GM08714 (cell line): ENCODE results near the gene TSNAXIP1.

Experiments used
- H3K4me3 ChIP-seq: fragments of 200-500 bp; sonication (Bioruptor generic); 2 replicates; pipeline ENCODE4 v1.5.1; 2014; ENCODE audit warnings: mild to moderate bottlenecking, low read length, inconsistent platforms
- ZNF274 ChIP-seq: IDR thresholded peaks from 2 replicates; pipeline ENCODE4 v1.6.1; 2012; ENCODE audit warnings: mild to moderate bottlenecking, low read depth, low read length

Gene TSNAXIP1

DNA sequence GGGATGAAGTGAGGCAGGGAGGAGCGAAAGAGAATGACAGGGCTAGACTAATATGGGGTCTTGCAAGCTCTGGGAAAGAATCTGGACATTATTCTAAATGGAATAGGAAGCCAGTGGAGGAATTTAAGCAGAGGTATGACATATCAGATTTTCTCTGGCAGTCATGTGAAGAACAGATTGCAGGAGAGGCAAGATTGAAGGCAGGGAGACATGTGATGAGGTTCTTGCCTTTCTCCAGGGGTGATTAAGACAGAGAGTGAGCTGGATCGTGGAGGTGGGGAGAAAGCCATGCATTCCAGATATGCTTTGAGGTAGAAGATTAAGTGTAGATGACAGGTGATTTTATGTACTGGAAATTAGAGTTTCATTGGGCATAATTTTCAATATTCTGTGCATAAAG is 31.1 kb downstream of the TSNAXIP1 start:
- TF ChIP-seq ZNF274 = no peak
- no peak overlapping the region for H3K4me3 ChIP-seq

DNA sequence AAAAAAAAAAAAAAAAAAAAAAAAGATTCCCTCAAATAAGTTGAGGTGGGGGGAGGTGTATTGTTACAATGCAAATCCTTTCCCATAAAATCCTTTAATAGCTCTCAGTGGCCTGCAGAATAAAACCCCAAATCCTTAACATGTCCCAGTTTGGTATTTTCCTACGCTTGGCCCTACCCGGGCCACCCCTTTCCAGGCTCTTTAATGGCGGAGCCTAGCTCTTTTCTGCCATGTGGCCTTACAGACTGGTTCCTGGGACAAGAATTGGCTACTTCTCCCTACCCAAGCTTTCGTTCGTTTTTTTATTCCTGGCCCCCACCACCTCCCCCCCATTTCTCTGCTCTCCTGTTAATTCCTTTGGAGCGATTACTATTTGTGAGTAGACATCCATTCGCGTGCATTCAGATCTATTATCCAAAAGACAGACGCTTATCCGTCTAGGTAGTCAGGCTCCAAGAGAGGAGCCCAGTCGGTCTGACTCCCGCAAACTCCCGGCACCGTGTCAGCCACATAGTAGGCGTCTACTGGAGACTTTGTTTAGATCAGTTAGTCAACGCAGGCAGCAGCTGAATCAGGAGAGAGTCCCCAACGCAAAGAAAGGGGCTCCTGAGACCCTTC is 34.6 kb downstream of the TSNAXIP1 start:
- H3K4me3 ChIP-seq = no peak overlapping the region; the same call in 1 of the 2 replicates
- TF ChIP-seq ZNF274 = no peak

DNA sequence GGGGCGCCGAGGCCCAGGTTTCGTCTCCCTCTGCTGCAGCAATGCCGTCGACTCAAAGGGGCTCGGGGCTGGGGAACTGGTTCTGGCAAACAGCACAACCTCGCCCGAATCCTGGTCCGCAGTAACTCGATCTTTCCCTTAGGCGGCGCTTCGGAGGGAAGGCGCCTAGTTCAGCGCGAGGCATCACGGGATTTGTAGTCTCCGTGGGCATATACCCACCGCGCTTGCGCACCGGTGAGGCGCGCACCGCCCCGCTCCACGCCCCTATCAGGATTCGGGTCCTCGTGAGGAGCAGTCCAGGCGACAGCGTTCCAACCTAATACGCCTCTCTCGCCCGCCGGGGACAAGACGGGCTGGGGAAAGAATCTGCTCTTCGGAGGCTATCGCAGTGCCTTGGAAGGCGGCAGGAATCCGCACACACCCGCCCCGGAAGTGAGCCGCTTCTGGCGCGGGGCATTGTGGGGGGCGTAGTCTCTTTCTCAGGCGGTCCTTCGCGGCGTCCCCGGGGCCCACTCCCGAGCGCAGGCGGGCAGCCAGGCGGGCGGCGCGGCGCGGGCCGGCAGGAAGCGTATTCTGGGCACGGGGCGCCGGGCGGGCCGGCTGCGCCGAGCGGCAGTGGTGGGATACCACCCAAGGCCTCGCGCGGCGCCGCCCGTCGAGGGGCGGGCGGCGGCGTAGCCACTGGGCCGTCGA is 35.3 kb downstream of the TSNAXIP1 start, which contains the start of gene THAP11:
TSS of gene THAP11 (plus strand) at position 505 of the 693 bp plus-strand sequence. CDS start 235 bp downstream, outside the sequence.
- H3K4me3 ChIP-seq = peak within 1 kb of the TSS; percentile 74
- TF ChIP-seq ZNF274 = no peak

DNA sequence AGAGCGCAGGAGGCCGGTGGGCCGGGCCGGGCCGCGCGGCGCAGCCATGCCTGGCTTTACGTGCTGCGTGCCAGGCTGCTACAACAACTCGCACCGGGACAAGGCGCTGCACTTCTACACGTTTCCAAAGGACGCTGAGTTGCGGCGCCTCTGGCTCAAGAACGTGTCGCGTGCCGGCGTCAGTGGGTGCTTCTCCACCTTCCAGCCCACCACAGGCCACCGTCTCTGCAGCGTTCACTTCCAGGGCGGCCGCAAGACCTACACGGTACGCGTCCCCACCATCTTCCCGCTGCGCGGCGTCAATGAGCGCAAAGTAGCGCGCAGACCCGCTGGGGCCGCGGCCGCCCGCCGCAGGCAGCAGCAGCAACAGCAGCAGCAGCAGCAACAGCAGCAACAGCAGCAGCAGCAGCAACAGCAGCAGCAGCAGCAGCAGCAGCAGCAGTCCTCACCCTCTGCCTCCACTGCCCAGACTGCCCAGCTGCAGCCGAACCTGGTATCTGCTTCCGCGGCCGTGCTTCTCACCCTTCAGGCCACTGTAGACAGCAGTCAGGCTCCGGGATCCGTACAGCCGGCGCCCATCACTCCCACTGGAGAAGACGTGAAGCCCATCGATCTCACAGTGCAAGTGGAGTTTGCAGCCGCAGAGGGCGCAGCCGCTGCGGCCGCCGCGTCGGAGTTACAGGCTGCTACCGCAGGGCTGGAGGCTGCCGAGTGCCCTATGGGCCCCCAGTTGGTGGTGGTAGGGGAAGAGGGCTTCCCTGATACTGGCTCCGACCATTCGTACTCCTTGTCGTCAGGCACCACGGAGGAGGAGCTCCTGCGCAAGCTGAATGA is 36.0 kb downstream of the TSNAXIP1 start:
- H3K4me3 ChIP-seq = peak overlapping the region; percentile 74
- TF ChIP-seq ZNF274 = no peak

DNA sequence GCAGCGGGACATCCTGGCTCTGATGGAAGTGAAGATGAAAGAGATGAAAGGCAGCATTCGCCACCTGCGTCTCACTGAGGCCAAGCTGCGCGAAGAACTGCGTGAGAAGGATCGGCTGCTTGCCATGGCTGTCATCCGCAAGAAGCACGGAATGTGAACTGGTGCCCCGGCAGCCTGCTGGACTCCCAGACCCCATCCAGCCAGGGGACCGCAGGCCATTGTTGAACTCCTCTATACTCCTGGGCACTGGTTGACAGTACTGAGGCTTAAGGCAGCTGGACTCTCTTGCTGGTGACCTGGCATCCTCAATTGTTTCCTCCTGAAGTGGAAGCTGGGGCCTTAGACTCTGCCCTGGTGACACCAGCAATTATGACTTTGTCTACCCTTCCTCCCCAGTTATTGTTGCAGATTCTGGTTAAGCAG is 36.7 kb downstream of the TSNAXIP1 start:
- TF ChIP-seq ZNF274 = no peak
- H3K4me3 ChIP-seq = peak overlapping the region; percentile 74

DNA sequence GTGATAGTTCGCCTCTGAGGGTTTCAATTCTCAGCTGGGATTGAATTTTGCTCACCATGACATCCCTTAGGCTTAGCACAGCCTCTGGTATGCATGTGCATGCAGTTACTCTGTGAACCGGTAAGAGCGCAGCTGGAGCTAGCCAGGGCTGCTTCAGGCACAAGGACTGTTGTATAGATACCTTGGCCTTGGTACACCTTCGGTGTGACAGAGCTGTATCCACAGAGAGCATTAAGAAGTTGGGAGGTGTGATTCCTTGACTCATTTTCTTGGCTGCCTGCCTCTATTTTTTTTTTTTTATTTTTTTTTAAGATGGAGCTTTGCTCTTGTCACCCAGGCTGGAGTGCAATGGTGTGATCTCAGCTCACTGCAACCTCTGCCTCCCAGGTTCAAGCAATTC is 37.8 kb downstream of the TSNAXIP1 start:
- TF ChIP-seq ZNF274 = no peak
- H3K4me3 ChIP-seq = no peak overlapping the region

DNA sequence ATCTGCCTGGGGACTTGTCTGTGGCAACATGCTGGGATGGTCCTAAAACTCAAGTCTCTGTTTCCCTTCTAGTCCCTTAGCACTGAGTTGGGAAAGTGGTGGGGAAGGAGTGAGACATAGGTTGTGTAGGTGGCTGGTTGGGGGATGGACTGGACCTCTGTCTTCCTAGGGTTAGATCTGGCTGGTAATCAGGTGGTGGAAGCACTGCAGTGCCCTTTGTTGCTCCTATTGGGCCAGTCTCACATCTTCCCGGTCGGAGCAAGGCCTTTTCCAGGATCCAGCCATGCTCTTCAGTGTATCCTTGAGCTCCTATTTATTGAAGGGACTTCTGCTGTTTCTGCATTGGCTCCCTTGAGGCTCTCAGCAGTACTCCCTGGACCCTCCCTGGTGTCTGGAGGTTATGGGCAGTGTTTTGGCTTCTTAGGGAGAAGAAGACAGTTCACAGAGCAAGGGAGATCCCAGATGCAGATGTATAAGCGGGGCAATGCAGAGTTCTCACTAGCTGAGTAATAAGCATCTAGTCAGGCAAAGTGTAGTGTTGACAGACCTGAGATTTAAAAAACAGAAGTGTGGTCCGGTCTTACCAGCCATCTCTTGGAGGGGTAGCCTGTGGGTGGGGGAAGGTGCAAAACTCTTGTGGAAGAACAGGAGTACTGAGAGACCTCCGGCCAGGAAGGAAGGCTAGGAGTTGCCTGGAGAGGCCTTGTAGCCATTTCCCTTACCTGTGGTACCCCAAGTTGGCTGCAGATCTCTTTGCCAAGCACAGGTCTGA is 38.8 kb downstream of the TSNAXIP1 start:
- TF ChIP-seq ZNF274 = no peak

DNA sequence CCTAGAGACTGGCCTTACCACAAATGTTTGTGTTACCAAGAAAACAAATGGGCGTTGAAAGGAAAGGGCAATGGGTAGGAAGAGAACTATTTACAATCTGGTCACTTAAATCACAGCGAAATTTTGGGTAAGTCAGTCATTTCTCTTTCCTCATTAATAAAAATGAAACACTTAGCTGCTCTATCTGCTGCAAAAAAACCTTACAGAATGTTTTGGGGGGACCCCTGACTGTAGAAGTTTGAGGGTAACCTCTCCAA is 39.3 kb downstream of the TSNAXIP1 start:
- peak overlapping the region; percentile 82 for H3K4me3 ChIP-seq
- TF ChIP-seq ZNF274 = no peak

More for the DNA sequence above, 38.8 kb downstream of the TSNAXIP1 start:
- peak overlapping the region; percentile 82 for H3K4me3 ChIP-seq

DNA sequence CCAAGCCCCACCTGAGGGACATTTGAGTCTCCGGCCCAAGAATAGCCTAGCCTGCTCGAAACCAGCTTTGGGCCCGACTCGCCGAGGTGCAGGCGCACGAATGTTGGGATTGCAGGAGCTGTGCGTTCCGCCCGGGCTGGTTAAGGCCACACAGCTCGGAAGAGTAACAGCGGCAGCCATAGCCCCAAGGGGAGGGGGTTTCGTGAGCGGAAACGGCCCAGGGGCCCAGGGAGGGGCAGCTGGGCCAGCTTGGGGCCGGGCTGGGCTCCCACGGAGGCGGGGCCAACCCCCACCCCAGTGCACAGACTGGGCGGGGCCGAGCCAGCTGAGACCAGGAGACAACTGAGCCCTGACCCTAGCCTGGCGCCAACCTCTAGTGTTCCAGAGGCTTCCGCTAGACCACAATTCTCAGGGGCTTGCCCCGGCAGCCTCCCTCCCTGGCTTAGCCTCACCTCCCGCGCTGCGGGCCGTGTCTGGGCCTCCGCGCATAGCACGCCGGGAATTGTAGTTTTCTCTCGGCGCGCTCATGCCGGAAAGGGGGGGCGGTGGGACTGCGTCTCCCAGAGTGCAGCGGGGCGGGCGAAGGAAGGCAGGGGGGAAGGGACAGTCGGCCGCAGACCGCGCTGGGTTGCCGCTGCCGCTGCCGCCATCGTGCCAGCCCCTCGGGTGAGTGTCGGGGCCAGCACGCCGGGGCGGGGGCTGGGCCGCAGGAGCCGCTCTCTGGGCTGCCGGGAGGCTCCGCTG is 39.8 kb downstream of the TSNAXIP1 start, which contains the start of gene NUTF2:
TSS of gene NUTF2 (plus strand) at position 614 of the 744 bp plus-strand sequence. CDS start 18,198 bp downstream, outside the sequence.
- no peak for TF ChIP-seq ZNF274
- peak within 1 kb of the TSS; percentile 82 for H3K4me3 ChIP-seq

DNA sequence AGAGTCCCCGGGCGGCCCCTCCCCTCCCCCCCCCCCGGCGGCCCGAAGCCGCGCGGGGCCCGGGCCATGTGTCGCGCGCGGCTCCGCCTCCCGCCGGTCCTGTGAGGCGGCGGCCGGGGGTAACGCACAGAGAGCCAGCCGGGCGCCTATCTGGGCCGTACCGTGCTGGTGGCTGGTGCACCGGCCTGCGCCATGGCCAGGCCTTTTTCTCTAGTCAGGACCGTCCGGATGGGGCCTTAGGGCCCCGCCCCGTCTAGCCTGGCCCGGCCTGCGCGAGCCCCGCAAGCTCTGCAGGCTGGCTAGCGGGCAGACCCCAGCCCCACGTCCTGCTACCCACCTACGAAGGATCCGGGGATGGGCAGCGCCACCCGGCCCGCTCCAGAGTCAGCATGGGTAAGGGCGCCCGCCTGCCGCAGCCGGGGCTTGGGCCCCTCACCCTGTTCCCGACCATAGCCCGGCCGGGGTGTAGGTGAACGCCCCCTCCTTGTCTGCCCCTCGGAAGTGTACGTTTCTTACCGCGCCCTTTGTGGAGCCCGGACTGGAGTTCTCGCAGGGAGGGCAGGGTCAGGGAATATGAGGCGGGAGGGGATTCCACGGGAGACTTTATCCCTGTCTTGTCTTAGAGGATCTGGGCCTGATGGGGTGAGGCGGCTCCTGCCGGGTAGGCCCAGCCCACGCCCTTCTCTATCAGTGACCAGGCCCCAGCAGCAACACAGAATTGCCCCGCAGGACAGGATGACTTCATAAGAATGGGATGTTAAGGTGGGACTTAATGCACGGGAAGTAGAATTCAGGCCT is 40.6 kb downstream of the TSNAXIP1 start, which contains the start of gene CENPT:
TSS of gene CENPT (minus strand) at position 630 of the 798 bp plus-strand sequence. CDS start 13,834 bp downstream, outside the sequence.
- H3K4me3 ChIP-seq = peak within 1 kb of the TSS; percentile 82
- no peak for TF ChIP-seq ZNF274

DNA sequence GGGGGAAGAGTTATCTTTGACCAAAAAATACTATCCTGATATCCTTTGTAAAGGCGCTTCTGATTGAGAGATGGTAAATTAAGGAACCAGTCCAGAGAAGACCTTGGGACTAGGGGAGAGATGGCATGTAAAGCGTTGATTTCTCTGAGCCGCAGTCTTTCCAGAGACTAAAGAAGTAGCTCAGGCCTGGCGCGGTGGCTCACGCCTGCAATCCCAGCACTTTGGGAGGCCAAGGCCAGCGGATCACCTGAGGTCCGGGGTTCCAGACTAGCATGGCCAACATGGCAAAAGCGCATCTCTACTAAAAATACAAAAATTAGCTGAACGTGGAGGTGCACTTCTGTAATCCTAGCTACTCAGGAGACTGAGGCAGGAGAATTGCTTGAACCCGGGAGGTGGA is 41.4 kb downstream of the TSNAXIP1 start:
- peak overlapping the region; percentile 82 for H3K4me3 ChIP-seq
- no peak for TF ChIP-seq ZNF274

DNA sequence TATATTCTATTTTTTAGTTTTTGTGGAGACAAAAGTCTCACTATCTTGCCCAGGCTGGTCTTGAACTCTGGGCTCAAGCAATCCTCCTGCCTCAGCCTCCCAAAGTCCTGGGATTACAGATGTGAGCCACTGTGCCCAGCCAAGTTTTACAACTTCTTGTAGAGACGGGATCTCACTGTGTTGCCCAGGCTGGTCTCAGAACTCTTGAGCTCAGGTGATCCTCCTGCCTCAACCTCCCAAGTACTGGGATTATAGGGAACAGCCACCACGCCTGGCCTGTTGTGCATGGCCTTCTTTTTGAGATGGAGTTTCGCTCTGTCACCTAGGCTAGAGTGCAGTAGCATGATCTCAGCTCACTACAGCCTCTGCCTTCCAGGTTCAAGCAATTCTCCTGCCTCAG is 47.0 kb downstream of the TSNAXIP1 start:
- TF ChIP-seq ZNF274 = no peak

More for the DNA sequence above, 47.0 kb downstream of the TSNAXIP1 start:
- H3K4me3 ChIP-seq = no peak overlapping the region
